Measurements from ENCODE around the gene SLC4A5.
A peak's percentile ranks its signal among the peaks of the same experiment; 100 is the strongest.
"Not testable (repeated sequence)": the region's sequence is repeated elsewhere in the genome, so short reads cannot be mapped to it uniquely, and the experiment has no call there.

SLC4A5 gene

DNA sequence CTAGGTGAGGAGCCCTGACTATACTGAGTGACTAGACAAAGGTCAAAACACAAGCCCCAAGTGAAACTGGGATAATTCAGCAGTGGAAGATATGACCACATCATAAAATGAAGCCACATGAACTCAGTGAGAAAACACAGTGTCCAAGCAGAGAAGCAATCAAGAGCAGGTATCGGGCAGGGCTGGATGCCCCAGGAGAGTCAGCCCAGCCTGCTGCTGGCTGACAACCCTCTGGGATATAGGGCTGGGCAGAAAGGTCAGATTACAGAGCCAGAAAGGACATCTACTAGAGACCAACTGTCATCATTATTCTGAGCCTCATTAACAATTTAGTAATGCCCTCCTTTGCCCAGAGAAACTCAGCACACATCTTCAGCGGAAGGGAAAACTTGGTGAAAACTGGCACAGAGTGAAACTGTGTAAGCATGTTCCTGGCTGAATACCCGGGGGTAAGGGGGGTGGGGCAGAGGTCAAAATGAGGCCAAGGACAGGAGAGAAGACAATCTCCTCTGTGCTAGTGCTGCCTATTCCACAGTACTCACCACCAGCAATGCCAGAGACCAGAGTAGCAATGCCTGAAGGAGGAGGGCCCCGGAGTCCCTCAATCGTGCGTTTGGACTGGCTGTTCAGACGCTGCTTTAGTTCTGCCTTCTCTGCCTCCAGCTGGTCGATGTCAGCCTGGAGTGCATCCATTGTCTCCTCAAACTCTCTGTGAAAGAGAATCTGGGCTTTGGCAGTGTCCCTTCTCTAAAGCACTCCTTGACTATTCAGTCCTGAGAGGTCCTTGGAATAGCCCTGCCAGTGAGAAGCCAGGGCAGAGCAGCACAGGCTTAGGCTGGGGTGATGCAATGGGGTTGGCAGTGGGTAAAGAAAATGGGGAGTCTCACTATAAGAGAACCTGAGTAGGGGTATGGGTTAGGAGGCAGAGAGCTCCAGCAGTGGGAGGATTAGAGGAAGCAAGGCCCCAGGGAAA, 21.6 kb upstream of the SLC4A5 start:
- no peak for DNase-seq

- no peak for DNase-seq
Observed at GRCh38 chr2:74361327-74361726, 18.1 kb upstream of the SLC4A5 start.

- no peak for DNase-seq
Observed at GRCh38 chr2:74357627-74358026, 14.4 kb upstream of the SLC4A5 start.

- no peak for DNase-seq
Observed at GRCh38 chr2:74349889-74350288, 6.7 kb upstream of the SLC4A5 start.

- no peak for DNase-seq
Observed at GRCh38 chr2:74347742-74348141, 4.5 kb upstream of the SLC4A5 start.

GRCh38 chr2:74347303-74347702, 4.1 kb upstream of the SLC4A5 start:
- no peak for DNase-seq

GRCh38 chr2:74345272-74345943, 2.2 kb upstream of the SLC4A5 start:
- no peak for DNase-seq

GRCh38 chr2:74336227-74336626, 7.0 kb downstream of the SLC4A5 start:
- DNase-seq, result not testable (repeated sequence)

DNA sequence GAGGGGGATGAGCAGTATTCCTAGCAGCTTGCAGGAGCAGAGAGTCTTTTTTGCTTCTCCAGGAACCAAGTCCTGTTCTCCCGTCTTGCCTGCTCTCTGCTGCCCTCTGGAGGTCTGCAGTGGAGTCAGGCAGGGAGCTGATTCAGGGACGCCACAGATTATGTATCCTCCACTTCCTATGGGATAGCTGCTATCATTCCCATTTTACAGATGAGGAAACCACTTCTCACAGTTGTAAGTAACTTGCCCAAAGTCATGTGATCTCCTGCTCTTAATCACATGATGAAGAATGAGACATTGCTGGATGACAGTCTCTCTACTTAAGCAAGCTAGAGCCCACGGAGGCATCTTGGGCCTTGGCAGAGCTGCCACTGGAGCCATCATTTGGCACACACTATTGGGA, 8.3 kb downstream of the SLC4A5 start:
- peak; percentile 75 for DNase-seq

- DNase-seq, result no peak
Observed at GRCh38 chr2:74333896-74334586, 9.2 kb downstream of the SLC4A5 start.

- DNase-seq, result no peak
Observed at GRCh38 chr2:74333175-74333574, 10.0 kb downstream of the SLC4A5 start.

- DNase-seq, result no peak
Observed at GRCh38 chr2:74332550-74333174, 10.6 kb downstream of the SLC4A5 start.

DNA sequence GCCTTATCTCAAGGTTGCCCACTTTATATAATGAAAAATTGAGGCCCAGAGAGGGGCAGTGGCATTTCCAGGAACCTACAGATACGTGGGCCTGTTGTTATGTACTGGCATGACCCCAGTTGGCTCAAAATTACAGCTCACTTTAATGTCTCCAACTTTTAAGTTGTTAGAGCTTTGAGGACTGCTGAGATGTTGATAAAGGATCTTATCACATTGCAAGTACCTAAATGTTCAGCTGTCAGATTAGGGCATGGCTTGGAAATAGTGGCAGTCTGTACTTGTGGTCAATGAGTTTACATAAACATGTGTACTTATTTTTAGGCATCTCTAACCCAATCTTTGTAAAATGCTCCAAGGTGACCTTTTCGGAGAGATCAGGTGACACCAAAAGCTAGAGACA, 14.6 kb downstream of the SLC4A5 start:
- DNase-seq, result no peak

- DNase-seq, result no peak
Observed at GRCh38 chr2:74328074-74328473, 15.1 kb downstream of the SLC4A5 start.

DNA sequence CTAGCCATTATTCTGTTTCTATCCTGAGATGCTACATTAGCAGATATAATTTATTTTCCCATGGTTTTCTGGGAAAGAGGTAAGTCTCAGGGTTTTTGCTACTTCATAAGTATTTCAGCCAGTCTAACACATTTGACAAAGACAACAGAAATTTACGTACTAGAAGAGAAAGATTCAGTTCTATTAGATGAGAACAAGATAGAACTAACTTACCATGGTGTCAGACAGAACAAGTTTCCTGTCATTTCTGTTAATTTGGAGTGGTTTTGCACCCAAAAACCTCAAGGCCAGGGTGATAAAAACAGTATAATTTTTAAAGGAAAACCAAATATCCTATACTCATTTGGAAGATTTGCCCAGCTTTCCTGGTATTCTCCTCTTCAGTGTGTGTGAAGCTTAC, 15.6 kb downstream of the SLC4A5 start:
- DNase-seq, result no peak

DNA sequence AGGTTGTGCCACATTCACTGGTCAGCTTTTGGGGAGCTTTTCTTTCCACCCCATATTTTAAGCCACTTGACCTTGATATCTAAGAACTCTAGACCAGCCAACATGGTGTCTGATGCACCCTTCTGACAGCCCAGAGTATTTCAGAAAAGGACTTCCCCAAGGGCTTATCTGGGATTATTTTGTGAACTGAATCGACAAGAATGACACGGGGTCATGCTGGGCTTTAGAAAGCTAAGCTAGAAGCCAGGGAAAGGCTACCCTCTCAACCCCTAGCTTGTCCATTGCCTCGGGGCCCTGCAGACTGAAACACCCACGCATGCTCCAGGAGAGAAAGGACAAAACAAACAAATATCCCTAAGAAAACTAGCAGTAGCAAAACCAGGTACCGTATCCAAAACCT, 16.0 kb downstream of the SLC4A5 start:
- no peak for DNase-seq

- DNase-seq, result no peak
Observed at GRCh38 chr2:74325815-74326214, 17.4 kb downstream of the SLC4A5 start.

DNA sequence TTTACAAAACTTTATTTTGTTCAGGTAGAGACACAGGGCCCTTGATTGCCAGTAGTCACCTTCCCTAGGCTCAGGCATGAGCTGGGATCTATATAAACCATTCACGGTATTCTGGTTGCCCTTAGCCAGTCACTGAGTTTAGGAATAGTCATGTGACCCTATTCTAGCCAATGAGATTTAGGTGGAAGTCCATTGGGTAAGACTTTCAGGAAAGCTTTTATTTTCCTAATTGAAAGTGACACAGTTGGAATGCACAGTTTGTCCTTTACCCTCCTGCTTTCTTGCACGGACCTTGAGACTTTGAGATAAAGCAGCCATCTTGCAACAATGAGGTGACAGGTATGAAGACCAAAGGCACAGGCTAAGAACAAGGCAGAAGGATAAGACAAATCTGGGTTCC, 21.5 kb downstream of the SLC4A5 start:
- no peak for DNase-seq

GRCh38 chr2:74317701-74318100, 25.5 kb downstream of the SLC4A5 start:
- no peak for DNase-seq

DNA sequence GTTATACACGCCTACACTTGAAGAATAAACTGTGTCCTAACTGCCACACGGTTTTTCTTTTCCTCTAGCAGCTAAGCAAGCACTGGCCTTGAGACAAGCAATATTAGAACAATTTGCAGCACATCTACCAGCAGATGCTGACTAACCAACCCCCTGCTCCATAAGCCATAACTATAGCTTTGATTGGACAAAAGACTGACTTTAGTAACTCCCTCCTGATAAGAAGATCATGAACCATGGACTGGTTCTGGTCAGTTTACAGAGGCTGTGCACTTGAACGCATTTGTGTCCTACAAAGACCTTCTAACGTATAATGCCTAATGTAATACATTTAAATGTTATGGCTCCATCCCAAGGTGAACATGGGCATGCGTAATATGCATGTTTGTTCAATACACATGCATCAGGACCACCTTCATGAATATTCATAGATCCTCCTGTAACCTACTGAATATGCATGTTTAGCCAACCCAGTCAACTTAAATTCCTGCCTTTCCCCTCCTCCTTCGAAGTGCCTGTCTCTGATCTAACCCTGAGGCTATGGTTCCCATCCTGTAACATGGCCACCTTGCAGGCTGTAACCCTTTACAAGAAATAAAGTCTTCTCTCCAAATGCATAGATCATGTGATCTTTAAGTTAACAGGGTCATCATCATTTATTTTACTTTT, 26.5 kb downstream of the SLC4A5 start:
- no peak for DNase-seq

GRCh38 chr2:74314107-74314506, 29.1 kb downstream of the SLC4A5 start:
- DNase-seq, result no peak

DNA sequence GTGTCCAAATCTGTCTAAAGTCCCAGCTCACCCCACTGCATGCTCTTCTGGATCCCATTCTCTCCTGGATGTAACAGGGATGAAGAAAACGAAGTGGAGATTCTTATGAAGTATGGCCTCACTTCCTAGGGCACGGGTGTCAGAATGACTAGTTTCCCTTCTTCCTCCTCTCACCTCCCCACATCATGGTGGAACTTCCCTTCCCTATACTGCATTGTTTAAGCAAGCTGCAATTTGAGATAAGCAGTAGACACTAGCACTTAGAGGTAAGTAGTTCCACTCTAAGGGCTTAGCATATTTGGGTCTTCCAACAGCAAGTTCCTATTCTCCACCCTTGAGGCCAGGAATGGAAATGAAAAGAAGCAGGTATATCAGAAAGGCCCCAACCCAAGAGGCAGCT, 29.7 kb downstream of the SLC4A5 start:
- no peak for DNase-seq

GRCh38 chr2:74312913-74313312, 30.3 kb downstream of the SLC4A5 start:
- no peak for DNase-seq

All from CD4-positive, alpha-beta T cell treated with Interleukin-12 subunit alpha and Interleukin-12 subunit beta, for 1 hour (primary cell).